B cell (primary cell): ENCODE data around the gene NUP54. TPM values are rescaled to one million over a fixed set of nuclear protein-coding genes. Genes with fewer than 3 reads are reported as not detected.

ENCODE experiments used
- ATAC-seq: fragments of 200-7000 bp; cut with Tn5 transposase; one replicate; pipeline ENCODE4 v1.10.0; 2021; ENCODE audit warnings: low read depth, mild to moderate bottlenecking, moderate number of reproducible peaks, moderate library complexity
- CTCF ChIA-PET: fragments of 350-600 bp; sonication (Branson Sonifier 250); formaldehyde crosslinking; loops from one replicate; lab custom pipeline; 2021; ENCODE audit warnings: antibody characterized with exemption, inconsistent platforms; lab: Charles Lee
- POLR2A ChIA-PET: fragments of 350-600 bp; sonication (Branson Sonifier 250); formaldehyde crosslinking; loops from one replicate; lab custom pipeline; 2021; ENCODE audit warnings: antibody characterized with exemption; lab: Charles Lee
- DNase-seq: peaks from one replicate; pipeline ENCODE4 v3.0.0; 2013
- H2AFZ ChIP-seq: 2 replicates; pipeline ENCODE4 v1.6.1; 2012; ENCODE audit warnings: mild to moderate bottlenecking, low read depth, low read length; ENCODE audit not compliant: insufficient read depth, poor library complexity, severe bottlenecking
- H3K27ac ChIP-seq, 2 donors: 1 replicate in 1 of 2; 2 replicates in 1 of 2; pipeline ENCODE4 v1.5.1; 2012 to 2013; ENCODE audit warnings: low read length in 2 of 2, mild to moderate bottlenecking in 2 of 2, moderate library complexity in 1 of 2
- H3K27me3 ChIP-seq, 4 experiments: fragments of 200-600 bp in 1 of 4; sonication (generic) in 1 of 4; replicated peaks in 1 of 4; 1 replicate in 2 of 4; 2 replicates in 2 of 4; pipeline versions ENCODE4 v1.6.1 to v1.7.0; 2013 to 2016; ENCODE audit warnings: low read length in 3 of 4, mild to moderate bottlenecking in 2 of 4, mixed read lengths in 1 of 4, moderate library complexity in 1 of 4; ENCODE audit not compliant: insufficient read depth in 4 of 4, control insufficient read depth in 3 of 4; ENCODE audit errors: control extremely low read depth in 1 of 4
- H3K36me3 ChIP-seq, 2 experiments: replicated peaks in 1 of 2; 1 replicate in 1 of 2; 2 replicates in 1 of 2; pipeline versions ENCODE4 v1.6.1 to v1.7.1; 2013; ENCODE audit warnings: low read length in 1 of 2; ENCODE audit not compliant: insufficient read depth in 2 of 2, control insufficient read depth in 1 of 2; ENCODE audit errors: control extremely low read depth in 1 of 2, extremely low read depth in 1 of 2
- H3K4me1 ChIP-seq, 2 donors: fragments of 200-600 bp in 1 of 2; sonication (generic) in 1 of 2; 1 replicate in 1 of 2; 2 replicates in 1 of 2; pipeline versions ENCODE4 v1.5.1 to v1.6.1; 2013 to 2017; ENCODE audit warnings: low read length in 2 of 2; ENCODE audit not compliant: control insufficient read depth in 2 of 2, insufficient read depth in 2 of 2
- H3K4me2 ChIP-seq: replicated peaks from 2 replicates; pipeline ENCODE3; 2012; ENCODE audit warnings: mild to moderate bottlenecking, low read depth, low read length; ENCODE audit not compliant: poor library complexity, severe bottlenecking
- H3K4me3 ChIP-seq, 5 experiments: fragments of 200-600 bp in 1 of 5; sonication (generic) in 1 of 5; 1 replicate in 3 of 5; 2 replicates in 2 of 5; pipeline versions ENCODE4 v1.5.1 to v1.7.0; 2011 to 2016; ENCODE audit warnings: low read length in 4 of 5, mild to moderate bottlenecking in 4 of 5, low read depth in 2 of 5, control low read depth in 1 of 5, moderate library complexity in 1 of 5; ENCODE audit not compliant: insufficient read depth in 1 of 5; ENCODE audit errors: control extremely low read depth in 1 of 5, extremely low read depth in 1 of 5
- H3K79me2 ChIP-seq: fragments of 200-600 bp; sonication (generic); one replicate; pipeline ENCODE4 v1.6.0; 2016; ENCODE audit warnings: low read length; ENCODE audit not compliant: control insufficient read depth, insufficient read depth
- H3K9ac ChIP-seq: fragments of 200-600 bp; sonication (generic); 2 replicates; pipeline ENCODE4 v1.6.1; 2017; ENCODE audit warnings: mild to moderate bottlenecking, low read length, moderate library complexity
- H3K9me3 ChIP-seq, 3 donors: one replicate each; pipeline versions ENCODE4 v1.6.1 to v1.7.1; 2013; ENCODE audit warnings: low read length in 2 of 3; ENCODE audit not compliant: control insufficient read depth in 2 of 3, insufficient read depth in 1 of 3; ENCODE audit errors: control extremely low read depth in 1 of 3
- H4K20me1 ChIP-seq: 2 replicates; pipeline ENCODE4 v1.6.0; 2012; ENCODE audit warnings: mild to moderate bottlenecking, low read length; ENCODE audit not compliant: insufficient read depth, control insufficient read depth, poor library complexity, severe bottlenecking
- H3K27ac Mint-ChIP-seq: one replicate; pipeline ENCODE4 v1.8.0; 2021; ENCODE audit warnings: mixed read lengths
- H3K27me3 Mint-ChIP-seq: one replicate; pipeline ENCODE4 v1.8.0; 2021; ENCODE audit warnings: mixed read lengths
- H3K4me1 Mint-ChIP-seq: one replicate; pipeline ENCODE4 v1.8.0; 2021; ENCODE audit warnings: mixed read lengths
- H3K4me3 Mint-ChIP-seq: one replicate; pipeline ENCODE4 v1.8.0; 2021; ENCODE audit warnings: mixed read lengths
- H3K9me3 Mint-ChIP-seq: one replicate; pipeline ENCODE4 v1.8.0; 2022; ENCODE audit warnings: mixed read lengths; ENCODE audit not compliant: insufficient read depth
- EZH2 ChIP-seq: IDR thresholded peaks from 2 replicates; pipeline ENCODE4 v1.6.1; 2012; ENCODE audit warnings: borderline replicate concordance, low read depth, mild to moderate bottlenecking, moderate library complexity, low read length; ENCODE audit not compliant: insufficient read depth, poor library complexity, severe bottlenecking
- WGBS: methylation state at CpG from one replicate; pipeline ENCODE4 v1.1.5; 2013; ENCODE audit warnings: missing lambda C conversion rate; ENCODE audit not compliant: insufficient coverage; 5-methylcytosine and 5-hydroxymethylcytosine counted together
- intact Hi-C: fragments of 100-400 bp; cut with micrococcal nuclease; formaldehyde crosslinking; loops from one replicate; pipeline ENCODE4 v1.10.0; 2022
- polyA plus RNA-seq: library from polyadenylated mRNA; depleted of rRNA; stranded (reverse); fragments of >200 nt; gene quantifications from 2 replicates; pipeline ENCODE4 v1.2.3, GENCODE V29; 2012
- total RNA-seq, 2 donors: library from RNA; stranded (reverse); fragments of 120-200 nt in 1 of 2; gene quantifications; 1 replicate in 1 of 2; 2 replicates in 1 of 2; pipeline versions ENCODE4 v1.2.3 to v1.2.4, GENCODE V29; 2013 to 2022
- TF ChIP-seq, protein P1 (sequence below): fragments of 200-600 bp; IDR thresholded peaks from one replicate; pipeline ENCODE4 v1.8.0; 2022; ENCODE audit warnings: antibody characterized with exemption, mild to moderate bottlenecking

Gene NUP54
- total and polyA plus RNA-seq, 2 donors (not counting 1 experiment from before 2014, with no cell fraction given) = 17.4 to 71.4 TPM

DNA sequence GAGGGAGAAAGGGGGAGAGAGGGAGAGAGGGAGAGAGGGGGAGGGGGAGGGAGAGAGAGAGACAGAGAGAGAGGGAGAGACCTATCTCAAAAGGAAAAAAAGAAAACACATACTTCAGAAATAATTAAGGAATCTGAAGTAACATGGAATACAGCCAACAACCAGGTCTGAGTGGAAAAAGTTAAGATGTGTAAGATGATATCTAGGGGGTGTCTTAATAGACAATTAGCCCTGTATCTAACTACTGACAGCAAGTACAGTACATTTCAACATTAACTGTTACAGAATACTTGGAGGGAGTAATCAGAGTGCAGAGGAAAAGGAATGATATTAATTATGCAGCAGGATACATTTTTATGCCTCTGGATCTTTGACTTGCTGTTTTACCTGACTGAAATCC, 22.4 kb downstream of the NUP54 start:
- peaks cover 2 to 53% of the 10 kb centered on the region in 2 experiments for H3K36me3 ChIP-seq
- H3K27me3 Mint-ChIP-seq = no peaks in the 10 kb centered on the region
- no peaks in the 10 kb centered on the region for H3K4me1 Mint-ChIP-seq
- intact Hi-C loops = no loop called here
- no peaks in the 10 kb centered on the region for H4K20me1 ChIP-seq
- no peak overlapping the region for H3K4me2 ChIP-seq
- no peak overlapping the region for H3K9ac ChIP-seq
- CTCF ChIA-PET = no interaction called here
- DNase-seq (no peak), ATAC-seq (no peak)
- no peak overlapping the region for H3K27ac Mint-ChIP-seq
- H3K79me2 ChIP-seq = no peaks in the 10 kb centered on the region
- TF ChIP-seq, protein P1, sequence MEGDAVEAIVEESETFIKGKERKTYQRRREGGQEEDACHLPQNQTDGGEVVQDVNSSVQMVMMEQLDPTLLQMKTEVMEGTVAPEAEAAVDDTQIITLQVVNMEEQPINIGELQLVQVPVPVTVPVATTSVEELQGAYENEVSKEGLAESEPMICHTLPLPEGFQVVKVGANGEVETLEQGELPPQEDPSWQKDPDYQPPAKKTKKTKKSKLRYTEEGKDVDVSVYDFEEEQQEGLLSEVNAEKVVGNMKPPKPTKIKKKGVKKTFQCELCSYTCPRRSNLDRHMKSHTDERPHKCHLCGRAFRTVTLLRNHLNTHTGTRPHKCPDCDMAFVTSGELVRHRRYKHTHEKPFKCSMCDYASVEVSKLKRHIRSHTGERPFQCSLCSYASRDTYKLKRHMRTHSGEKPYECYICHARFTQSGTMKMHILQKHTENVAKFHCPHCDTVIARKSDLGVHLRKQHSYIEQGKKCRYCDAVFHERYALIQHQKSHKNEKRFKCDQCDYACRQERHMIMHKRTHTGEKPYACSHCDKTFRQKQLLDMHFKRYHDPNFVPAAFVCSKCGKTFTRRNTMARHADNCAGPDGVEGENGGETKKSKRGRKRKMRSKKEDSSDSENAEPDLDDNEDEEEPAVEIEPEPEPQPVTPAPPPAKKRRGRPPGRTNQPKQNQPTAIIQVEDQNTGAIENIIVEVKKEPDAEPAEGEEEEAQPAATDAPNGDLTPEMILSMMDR = no peak
- TF ChIP-seq EZH2 = no peak
- H3K27me3 ChIP-seq = no peaks in the 10 kb centered on the region
- no peaks in the 10 kb centered on the region for H3K9me3 ChIP-seq
- H2AFZ ChIP-seq = no peak overlapping the region
- no peaks in the 10 kb centered on the region for H3K9me3 Mint-ChIP-seq
- no peak overlapping the region for H3K4me3 Mint-ChIP-seq
- no peak overlapping the region for H3K4me3 ChIP-seq
- no peak overlapping the region for H3K27ac ChIP-seq
- no peaks in the 10 kb centered on the region for H3K4me1 ChIP-seq
- POLR2A ChIA-PET = no interaction called here

- Histone ChIP-seq H3K4me2 (no peak overlapping the region), H3K27me3 (no peaks in the 10 kb centered on the region), H3K27ac (no peak overlapping the region), H3K79me2 (no peaks in the 10 kb centered on the region), H3K9me3 (no peaks in the 10 kb centered on the region), H3K36me3 (peaks cover 4 to 65% of the 10 kb centered on the region in 2 experiments), H3K4me3 (no peak overlapping the region), H2AFZ (no peak overlapping the region), H4K20me1 (no peaks in the 10 kb centered on the region), H3K9ac (no peak overlapping the region), H3K4me1 (no peaks in the 10 kb centered on the region)
- Mint-ChIP-seq H3K4me1 (no peaks in the 10 kb centered on the region), H3K27me3 (no peaks in the 10 kb centered on the region), H3K4me3 (no peak overlapping the region), H3K9me3 (peaks cover 7% of the 10 kb centered on the region), H3K27ac (no peak overlapping the region)
- ATAC-seq = no peak
- WGBS = no CpG with 5 or more reads among the region's 4 CpGs
- DNase-seq = no peak
- intact Hi-C loops = no loop called here
- TF ChIP-seq, protein P1 = no peak
- TF ChIP-seq EZH2 = no peak
- ChIA-PET CTCF (no interaction called here), POLR2A (no interaction called here)
Observed at GRCh38 chr4:76120199-76120598, 28.0 kb downstream of the NUP54 start.
